ENCODE results near the gene C6orf118.

GRCh38 chr6:165272585-165272984 is 36.8 kb downstream of the C6orf118 start:
- TF ChIP-seq CTCF (IDR thresholded peaks at IDR 0.05) (no peak), POLR2A (IDR thresholded peaks at IDR 0.05) (no peak)

Data from esophagus squamous epithelium (tissue), 4 donors.